ENCODE measurements around the gene TNNI2. TPM values are rescaled to one million over a fixed set of nuclear protein-coding genes. Genes with fewer than 3 reads are reported as not detected.

The TNNI2 gene
- total and polyA plus RNA-seq, 11 donors, result 0.22 to 3.3 (median 0.72) TPM; not detected in 8

DNA sequence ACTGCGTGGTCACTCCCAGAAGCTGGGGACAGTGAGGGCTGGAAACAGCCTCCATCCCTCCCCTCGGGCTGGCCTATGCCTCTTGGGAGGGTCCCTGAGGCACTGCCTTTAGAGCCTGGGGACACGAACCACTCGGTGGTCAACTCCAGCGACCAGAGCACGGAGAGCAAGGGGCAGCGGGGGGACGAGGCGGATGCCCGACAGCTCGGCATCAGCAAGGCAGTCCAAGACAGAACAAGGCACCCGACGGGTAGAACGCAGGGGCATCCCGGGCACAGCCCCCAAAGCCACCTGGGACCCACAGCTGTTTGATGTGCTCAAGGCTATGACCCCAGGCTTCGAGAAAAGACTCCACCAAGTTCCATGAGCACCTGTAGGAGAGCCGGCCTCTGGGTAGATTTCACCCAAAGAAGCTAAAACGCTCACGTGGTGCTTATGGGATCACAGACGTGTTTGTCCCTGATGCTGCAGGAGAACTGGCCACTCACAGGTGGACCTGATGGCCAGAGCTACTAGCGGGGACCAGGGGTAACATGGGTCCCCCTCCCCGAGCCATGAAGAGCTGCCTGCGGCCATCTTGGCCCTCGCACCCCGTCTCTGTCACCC is 13.6 kb downstream of the TNNI2 start:
- H3K27me3 ChIP-seq, result no peaks in the 10 kb centered on the region
- WGBS, 4 donors, result 87 to 93% (median 91%) methylated on average over 24 to 25 of the region's 25 CpGs
- peak overlapping the region in 4 of 12 donors; percentile 37 to 94 (median 47) for H3K27ac ChIP-seq
- intact Hi-C loops (cut with DNase I), result no loop called here
- peaks cover 0 to 79% (median 0%) of the 10 kb centered on the region in 12 donors for H3K4me1 ChIP-seq
- H3K36me3 ChIP-seq, result no peaks in the 10 kb centered on the region
- no peak for ATAC-seq
- no peak for TF ChIP-seq POLR2A (IDR thresholded peaks at IDR 0.05)
- TF ChIP-seq, protein P1, sequence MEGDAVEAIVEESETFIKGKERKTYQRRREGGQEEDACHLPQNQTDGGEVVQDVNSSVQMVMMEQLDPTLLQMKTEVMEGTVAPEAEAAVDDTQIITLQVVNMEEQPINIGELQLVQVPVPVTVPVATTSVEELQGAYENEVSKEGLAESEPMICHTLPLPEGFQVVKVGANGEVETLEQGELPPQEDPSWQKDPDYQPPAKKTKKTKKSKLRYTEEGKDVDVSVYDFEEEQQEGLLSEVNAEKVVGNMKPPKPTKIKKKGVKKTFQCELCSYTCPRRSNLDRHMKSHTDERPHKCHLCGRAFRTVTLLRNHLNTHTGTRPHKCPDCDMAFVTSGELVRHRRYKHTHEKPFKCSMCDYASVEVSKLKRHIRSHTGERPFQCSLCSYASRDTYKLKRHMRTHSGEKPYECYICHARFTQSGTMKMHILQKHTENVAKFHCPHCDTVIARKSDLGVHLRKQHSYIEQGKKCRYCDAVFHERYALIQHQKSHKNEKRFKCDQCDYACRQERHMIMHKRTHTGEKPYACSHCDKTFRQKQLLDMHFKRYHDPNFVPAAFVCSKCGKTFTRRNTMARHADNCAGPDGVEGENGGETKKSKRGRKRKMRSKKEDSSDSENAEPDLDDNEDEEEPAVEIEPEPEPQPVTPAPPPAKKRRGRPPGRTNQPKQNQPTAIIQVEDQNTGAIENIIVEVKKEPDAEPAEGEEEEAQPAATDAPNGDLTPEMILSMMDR (IDR thresholded peaks at IDR 0.05), result no peak
- H3K9me3 ChIP-seq, result no peaks in the 10 kb centered on the region
- peak overlapping the region in 1 of 12 donors; percentile 63 for H3K4me3 ChIP-seq
- no peak for DNase-seq

DNA sequence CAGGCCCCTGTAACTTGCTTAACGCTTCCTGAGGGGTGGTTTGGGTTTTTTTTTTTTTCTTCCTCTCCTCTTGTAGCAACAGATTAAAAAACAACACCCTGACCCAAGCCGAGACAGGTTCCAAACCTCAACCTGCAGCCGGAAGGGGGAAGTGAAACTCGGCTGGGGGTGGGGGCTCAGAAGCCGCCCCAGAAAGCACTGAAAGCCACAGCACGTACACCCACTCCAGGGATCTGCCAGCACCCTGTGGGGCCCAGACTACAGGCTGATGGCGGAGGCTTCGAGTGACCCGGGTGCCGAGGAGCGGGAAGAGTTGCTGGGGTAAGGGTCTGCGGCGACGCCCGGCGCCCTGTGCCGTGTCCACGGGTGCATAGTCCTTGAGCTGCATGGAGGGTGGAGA is 14.1 kb downstream of the TNNI2 start, which contains the start of gene LSP1:
LSP1 (plus strand) TSS at position 208 of the 400 bp plus-strand sequence; CDS start at position 269, 61 bp downstream.
- no peaks in the 10 kb centered on the region for H3K36me3 ChIP-seq
- DNase-seq (no peak), ATAC-seq (peak in 2 of 4 donors; percentile 7 to 32)
- TF ChIP-seq, protein P1 (IDR thresholded peaks at IDR 0.05), result no peak
- no peak for TF ChIP-seq POLR2A (IDR thresholded peaks at IDR 0.05)
- WGBS, 4 donors, result 75 to 88% (median 80%) methylated on average over 18 of the region's 18 CpGs
- intact Hi-C loops (cut with DNase I), result no loop called here
- H3K4me3 ChIP-seq, result peak within 1 kb of the TSS in 6 of 12 donors; percentile 21 to 63 (median 32)
- peaks cover 0 to 79% (median 0%) of the 10 kb centered on the region in 12 donors for H3K4me1 ChIP-seq
- peak within 1 kb of the TSS in 5 of 12 donors; percentile 30 to 94 (median 42) for H3K27ac ChIP-seq
- no peaks in the 10 kb centered on the region for H3K27me3 ChIP-seq
- no peaks in the 10 kb centered on the region for H3K9me3 ChIP-seq

DNA sequence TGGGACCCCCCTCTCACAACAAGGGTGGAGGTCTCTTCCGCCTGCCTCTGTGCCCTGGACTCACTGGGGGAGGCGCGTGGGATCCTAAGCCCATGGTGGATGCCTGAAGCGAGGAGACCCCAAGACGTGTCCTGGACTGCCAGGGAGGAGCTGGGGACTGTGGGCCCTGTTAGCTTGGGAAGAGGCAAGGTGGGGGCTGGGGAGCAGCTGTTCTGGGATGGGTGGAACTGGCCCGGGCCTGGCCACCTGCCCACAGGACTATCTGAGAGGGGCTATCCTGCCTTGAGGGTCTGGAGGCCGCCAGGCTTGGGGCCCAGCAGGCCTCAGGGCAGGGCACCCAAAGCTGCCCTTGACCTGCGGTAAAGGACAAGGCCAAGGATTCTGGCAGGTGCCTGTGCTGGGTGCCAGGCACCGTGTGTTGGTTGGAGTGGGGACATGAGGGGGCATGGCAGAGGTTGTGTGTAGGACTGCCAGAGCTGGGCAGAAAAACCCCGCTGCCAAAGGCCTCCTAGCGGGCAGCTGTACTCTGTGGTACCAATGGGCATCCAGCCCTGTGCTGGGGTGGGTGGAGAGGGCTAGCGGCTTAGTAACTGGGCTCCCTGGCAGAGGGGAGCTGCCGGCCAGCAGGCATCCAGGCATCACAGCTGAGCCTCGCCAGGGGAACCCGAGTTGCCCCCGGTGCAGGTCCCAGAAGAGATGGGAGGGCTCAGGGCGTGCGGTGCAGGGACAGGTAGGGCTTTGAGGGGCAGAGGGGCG is 14.8 kb downstream of the TNNI2 start:
- TF ChIP-seq POLR2A (IDR thresholded peaks at IDR 0.05), result no peak
- TF ChIP-seq, protein P1 (IDR thresholded peaks at IDR 0.05), result no peak
- H3K27ac ChIP-seq, result peak overlapping the region in 2 of 12 donors; percentile 30 to 94
- H3K36me3 ChIP-seq, result no peaks in the 10 kb centered on the region
- intact Hi-C loops (cut with DNase I), result no loop called here
- H3K4me3 ChIP-seq, result peak overlapping the region in 6 of 12 donors; percentile 21 to 63 (median 32)
- H3K9me3 ChIP-seq, result no peaks in the 10 kb centered on the region
- no peaks in the 10 kb centered on the region for H3K27me3 ChIP-seq
- no peak for DNase-seq
- peaks cover 0 to 76% (median 0%) of the 10 kb centered on the region in 12 donors for H3K4me1 ChIP-seq
- WGBS, 4 donors, result 88 to 94% (median 91%) methylated on average over 16 to 19 of the region's 19 CpGs
- ATAC-seq, result no peak

Measured in heart left ventricle (tissue), 16 donors.